HT1080 (cell line): Measurements from ENCODE around the gene BNIPL. TPM values are rescaled to one million over a fixed set of nuclear protein-coding genes. Genes with fewer than 3 reads are reported as not detected.
A peak's percentile ranks its signal among the peaks of the same experiment; 100 is the strongest.

Source experiments
- DNase-seq: peaks from one replicate; pipeline ENCODE4 v3.0.0-alpha.2; 2015; ENCODE audit warnings: low read depth
- small RNA-seq: library from RNA; depleted of rRNA; stranded (forward); fragments of <200 nt; gene quantifications from one replicate; pipeline ENCODE3, GENCODE V24; 2014
- total RNA-seq: library from RNA; depleted of rRNA; stranded (reverse); fragments of >200 nt; shearing (Covaris generic); gene quantifications from 2 replicates; pipeline ENCODE4 v1.2.3, GENCODE V29; 2014; rRNA removed

The BNIPL gene
- total RNA-seq, 1 experiment from 2014 or later: not detected

GRCh38 chr1:151056149-151056548, 19.8 kb downstream of the BNIPL start:
- no peak for DNase-seq

DNA sequence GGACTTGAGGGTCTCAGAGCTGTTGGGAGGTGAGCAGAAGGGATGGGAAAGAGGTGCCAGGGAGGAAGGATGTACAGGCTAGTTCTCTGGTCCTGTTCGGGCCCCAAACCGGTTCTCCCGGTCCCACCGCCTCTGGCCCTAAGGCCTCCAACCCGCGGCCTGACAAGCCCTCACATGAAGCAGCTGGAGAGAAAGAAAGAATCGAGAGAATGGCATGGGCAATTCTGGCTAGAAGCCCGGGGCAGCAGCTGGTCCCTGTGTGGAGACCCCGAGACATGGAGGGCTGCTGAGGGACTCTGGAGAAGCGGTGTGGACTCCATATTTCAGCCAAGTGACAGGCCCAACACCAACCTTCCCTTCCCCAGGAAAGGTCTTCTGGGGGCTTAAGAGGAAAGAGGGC, 22.3 kb downstream of the BNIPL start:
- DNase-seq: no peak

DNA sequence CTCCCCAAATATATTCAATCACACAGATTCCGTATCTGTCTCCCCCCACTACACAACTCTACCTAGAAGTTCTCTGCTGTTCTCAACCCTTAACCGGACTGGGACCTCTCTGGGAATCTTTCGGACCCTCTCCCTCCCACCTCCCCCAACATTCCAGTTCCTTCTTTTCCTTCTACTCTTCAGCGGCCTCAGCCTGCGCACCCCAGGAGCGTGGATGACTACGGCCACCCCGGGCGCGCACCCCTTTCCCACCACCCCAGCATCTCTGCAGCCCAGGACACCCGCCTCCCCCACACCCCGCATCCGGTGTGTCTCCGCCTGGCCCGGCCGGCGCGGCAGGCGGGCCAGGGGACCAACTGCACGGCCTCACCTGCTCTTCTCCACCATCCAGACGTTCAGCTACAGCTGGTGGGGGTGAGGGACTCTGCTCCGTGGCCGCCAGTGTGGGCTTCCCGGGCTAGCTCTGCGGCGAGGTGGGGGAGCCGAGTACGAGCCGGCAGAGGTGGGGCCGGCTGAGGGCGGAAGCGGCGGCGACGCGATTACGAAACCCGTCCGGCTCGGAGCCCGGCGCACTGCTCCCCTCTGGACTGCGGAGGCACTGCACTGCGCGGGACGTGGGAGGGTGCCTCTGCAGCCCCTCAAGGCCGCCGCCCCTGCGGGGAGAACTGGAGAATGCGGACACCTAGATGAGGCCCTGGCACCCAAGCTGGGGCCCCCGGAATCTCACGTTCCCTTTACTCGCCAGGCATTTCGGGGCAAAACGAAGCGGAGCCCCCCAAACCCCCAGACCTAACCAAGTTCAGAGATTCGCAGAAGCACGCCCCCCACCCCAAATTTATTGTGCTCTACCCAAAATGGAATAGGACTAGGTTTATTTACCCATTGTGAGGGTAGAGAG, 23.0 kb downstream of the BNIPL start, which contains the start of gene CDC42SE1:
TSS of gene CDC42SE1 (minus strand) at position 514 of the 898 bp plus-strand sequence. CDS start 3,892 bp downstream, outside the sequence.
- DNase-seq: peak; percentile 87

DNA sequence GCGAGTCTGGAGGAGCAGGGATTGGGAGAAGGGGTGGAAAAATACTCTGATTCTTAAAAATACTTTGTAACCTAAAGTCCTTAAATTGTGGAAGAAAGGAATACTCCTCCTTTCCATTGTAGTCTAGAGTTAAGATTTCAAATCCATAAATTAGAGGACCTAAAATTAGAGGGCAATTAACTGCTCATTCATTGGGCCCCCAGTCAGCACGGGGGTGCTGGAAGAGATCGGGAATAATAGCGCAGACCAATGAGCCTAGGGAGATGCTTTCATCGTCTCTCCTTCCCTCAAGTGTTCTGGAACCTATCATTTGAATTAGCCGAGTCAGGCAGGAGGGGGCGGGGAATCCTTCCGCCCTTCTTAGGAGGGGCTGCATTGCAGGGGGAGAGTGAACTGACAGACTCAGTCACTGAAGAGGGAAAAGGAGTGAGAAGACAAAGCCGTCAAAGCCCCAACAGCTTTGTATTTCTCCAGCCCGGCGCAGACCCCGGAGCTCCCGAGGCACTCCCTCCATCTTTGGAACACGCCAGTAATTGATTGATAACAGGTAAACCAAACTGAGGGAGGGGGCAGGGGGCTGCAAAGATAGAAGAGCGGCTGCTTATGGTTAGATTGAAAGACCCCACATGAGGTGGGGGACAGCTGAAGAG, 23.7 kb downstream of the BNIPL start, which contains the start of gene MLLT11:
TSS of gene MLLT11 (plus strand) at position 391 of the 650 bp plus-strand sequence. CDS start 6,828 bp downstream, outside the sequence.
- DNase-seq: peak; percentile 74

- no peak for DNase-seq
Observed at GRCh38 chr1:151060657-151061421, 24.5 kb downstream of the BNIPL start.

DNA sequence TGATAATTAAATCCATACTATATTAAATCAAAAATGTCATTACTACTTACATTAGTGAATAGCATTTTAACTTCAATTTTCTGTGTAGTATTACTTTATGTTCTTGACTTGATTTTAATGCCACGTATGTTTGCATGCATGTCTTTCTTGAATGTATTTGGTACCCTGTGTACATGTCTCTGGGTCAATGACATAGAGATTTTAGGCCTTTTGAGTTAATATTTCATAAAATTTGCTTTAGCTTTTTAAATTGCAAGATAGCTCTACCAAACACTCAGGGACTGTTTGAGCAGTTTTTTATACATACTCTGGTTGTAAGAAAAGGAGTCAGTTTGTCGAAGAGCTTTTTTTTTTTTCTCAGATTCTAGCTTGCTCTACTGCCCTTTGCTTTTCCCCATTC, 25.3 kb downstream of the BNIPL start:
- no peak for DNase-seq

GRCh38 chr1:151062741-151063371, 26.5 kb downstream of the BNIPL start:
- peak; percentile 69 for DNase-seq

DNA sequence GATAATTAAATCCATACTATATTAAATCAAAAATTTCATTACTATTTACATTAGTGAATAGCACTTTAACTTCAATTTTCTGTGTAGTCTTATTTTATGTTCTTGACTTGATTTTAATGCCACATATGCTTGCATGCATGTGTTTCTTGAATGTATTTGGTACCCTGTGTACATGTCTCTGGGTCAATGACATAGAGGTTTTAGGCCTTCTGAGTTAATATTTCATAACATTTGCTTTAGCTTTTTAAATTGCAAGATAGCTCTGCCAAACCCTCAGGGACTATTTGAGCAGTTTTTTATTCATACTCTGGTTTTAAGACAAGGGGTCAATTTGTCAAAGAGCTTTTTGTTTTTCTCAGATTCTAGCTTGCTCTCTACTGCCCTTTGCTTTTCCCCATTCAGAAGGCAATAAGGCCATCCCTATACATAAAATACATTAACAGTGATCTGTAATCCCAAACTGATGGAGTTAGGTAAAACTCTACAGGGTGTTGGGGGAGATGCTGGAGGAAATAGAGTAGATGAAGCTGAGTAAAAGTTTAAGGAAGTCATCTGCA, 28.8 kb downstream of the BNIPL start:
- no peak for DNase-seq

DNA sequence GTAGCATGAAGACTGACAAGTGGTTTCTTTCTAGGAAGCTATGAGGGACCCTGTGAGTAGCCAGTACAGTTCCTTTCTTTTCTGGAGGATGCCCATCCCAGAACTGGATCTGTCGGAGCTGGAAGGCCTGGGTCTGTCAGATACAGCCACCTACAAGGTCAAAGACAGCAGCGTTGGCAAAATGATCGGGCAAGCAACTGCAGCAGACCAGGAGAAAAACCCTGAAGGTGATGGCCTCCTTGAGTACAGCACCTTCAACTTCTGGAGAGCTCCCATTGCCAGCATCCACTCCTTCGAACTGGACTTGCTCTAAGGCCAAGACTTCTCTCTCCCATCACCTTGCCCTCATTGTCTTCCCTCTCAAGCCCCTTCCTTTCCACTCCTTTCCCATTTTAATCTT, 30.8 kb downstream of the BNIPL start:
- DNase-seq: no peak

DNA sequence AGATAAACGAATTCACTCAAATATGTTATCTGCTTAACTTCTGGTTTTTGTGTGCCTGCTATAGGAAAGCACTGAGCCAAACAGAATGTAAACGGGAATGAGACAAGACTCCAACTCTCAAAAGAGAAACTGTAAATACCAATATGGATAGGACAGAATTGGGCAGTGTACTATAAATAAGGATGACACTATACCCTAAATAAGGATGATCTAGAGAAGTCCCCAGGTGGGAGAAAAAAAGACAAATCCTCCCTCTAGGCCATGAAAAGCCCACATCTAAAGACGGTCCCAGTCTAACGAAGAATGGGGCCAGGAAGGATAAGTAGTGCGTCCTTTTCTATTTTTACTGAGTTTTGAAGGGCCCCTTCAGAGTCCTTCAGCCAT, 32.7 kb downstream of the BNIPL start:
- no peak for DNase-seq

GRCh38 chr1:151070474-151071276, 34.3 kb downstream of the BNIPL start, which contains the start of gene GABPB2:
Gene GABPB2 (plus strand): TSS chr1:151070761. CDS start chr1:151088190, 17,429 bp downstream.
- DNase-seq: peak; percentile 83

- no peak for DNase-seq
Observed at GRCh38 chr1:151072224-151072623, 35.8 kb downstream of the BNIPL start.

GRCh38 chr1:151085953-151086559, 49.7 kb downstream of the BNIPL start:
- no peak for DNase-seq

Small RNAs within 50 kb of the gene (small RNA-seq; reads per million reads assigned to genes)
- gene RNU6-884P: not detected

Other genes with a start within 250 kb of the BNIPL start
- 0.56 and 0.77 TPM in 2 replicates for gene CTSK, start 228.3 kb upstream of the BNIPL start, total RNA-seq
- 10.7 and 12.9 TPM in 2 replicates for gene ARNT, start 160.0 kb upstream of the BNIPL start, total RNA-seq
- gene CTXND2, start 149.4 kb upstream of the BNIPL start, total RNA-seq: not detected in 2 replicates
- gene SETDB1, start 110.2 kb upstream of the BNIPL start, total RNA-seq: 24.0 and 25.3 TPM in 2 replicates
- gene CERS2, start 61.8 kb upstream of the BNIPL start, total RNA-seq: 145 and 152 TPM in 2 replicates
- gene ANXA9, start 54.3 kb upstream of the BNIPL start, total RNA-seq: 0.55 and 0.63 TPM in 2 replicates
- gene MINDY1, start 29.7 kb upstream of the BNIPL start, total RNA-seq: 12.5 and 15.4 TPM in 2 replicates
- 6.1 and 11.9 TPM in 2 replicates for gene PRUNE1, start 28.1 kb upstream of the BNIPL start, total RNA-seq
- gene C1orf56, start 11.2 kb downstream of the BNIPL start, total RNA-seq: 2.9 and 5.4 TPM in 2 replicates
- 66.5 and 67.1 TPM in 2 replicates for gene CDC42SE1, start 23.0 kb downstream of the BNIPL start, total RNA-seq
- 8.8 and 9.8 TPM in 2 replicates for gene MLLT11, start 23.8 kb downstream of the BNIPL start, total RNA-seq
- gene GABPB2, start 34.2 kb downstream of the BNIPL start, total RNA-seq: 2.4 and 5.5 TPM in 2 replicates
- 0.80 and 1.5 TPM in 2 replicates for gene SEMA6C, start 110.0 kb downstream of the BNIPL start, total RNA-seq
- gene TNFAIP8L2, start 120.1 kb downstream of the BNIPL start, total RNA-seq: not detected in 2 replicates
- 8.6 and 9.4 TPM in 2 replicates for gene LYSMD1, start 129.3 kb downstream of the BNIPL start, total RNA-seq
- 60.9 and 69.6 TPM in 2 replicates for gene SCNM1, start 129.6 kb downstream of the BNIPL start, total RNA-seq
- gene TMOD4, start 139.4 kb downstream of the BNIPL start, total RNA-seq: 0.27 and 0.87 TPM in 2 replicates
- 52.9 and 59.3 TPM in 2 replicates for gene VPS72, start 153.6 kb downstream of the BNIPL start, total RNA-seq
- 40.7 and 49.6 TPM in 2 replicates for gene PIP5K1A, start 162.0 kb downstream of the BNIPL start, total RNA-seq
- 233 and 234 TPM in 2 replicates for gene PSMD4, start 218.1 kb downstream of the BNIPL start, total RNA-seq
- 17.6 and 22.2 TPM in 2 replicates for gene ZNF687, start 245.7 kb downstream of the BNIPL start, total RNA-seq